Amygdala (tissue), 56 donors: ENCODE data around the gene PROSER3.

Source experiments
- DNase-seq, 56 donors: peaks; one replicate each; lab custom pipeline; 2025; lab: John Stamatoyannopoulos, UW

Gene PROSER3

GRCh38 chr19:35773020-35773806 is 15.2 kb downstream of the PROSER3 start:
- DNase-seq, result no peak

GRCh38 chr19:35774274-35775045 is 16.5 kb downstream of the PROSER3 start:
- DNase-seq, result no peak

- DNase-seq, result no peak
These were observed 17.0 kb downstream of the PROSER3 start for GRCh38 chr19:35775046-35775297.

GRCh38 chr19:35775298-35776101 is 17.5 kb downstream of the PROSER3 start, which contains the start of gene ARHGAP33:
Gene ARHGAP33 (plus strand): TSS chr19:35775564. CDS start chr19:35775659, 95 bp downstream.
- DNase-seq, result peak; percentile 56 to 99 (median 95)

GRCh38 chr19:35776102-35776788 is 18.3 kb downstream of the PROSER3 start:
- DNase-seq, result peak in 3 of 56 donors; percentile 18 to 33 (median 28)

GRCh38 chr19:35777086-35777841 is 19.3 kb downstream of the PROSER3 start:
- DNase-seq, result peak in 23 of 56 donors; percentile 9 to 55 (median 34)

GRCh38 chr19:35777961-35778360 is 20.0 kb downstream of the PROSER3 start:
- DNase-seq, result no peak

- no peak for DNase-seq
These were observed 21.1 kb downstream of the PROSER3 start for GRCh38 chr19:35779033-35779432.

- no peak for DNase-seq
These were observed 22.1 kb downstream of the PROSER3 start for GRCh38 chr19:35780058-35780457.

GRCh38 chr19:35780717-35781116 is 22.7 kb downstream of the PROSER3 start:
- DNase-seq, result no peak

GRCh38 chr19:35781650-35782049 is 23.7 kb downstream of the PROSER3 start:
- no peak for DNase-seq

GRCh38 chr19:35782589-35782988 is 24.6 kb downstream of the PROSER3 start:
- no peak for DNase-seq

GRCh38 chr19:35783469-35784434 is 25.8 kb downstream of the PROSER3 start:
- DNase-seq, result no peak

- no peak for DNase-seq
These were observed 26.7 kb downstream of the PROSER3 start for GRCh38 chr19:35784503-35785338.

GRCh38 chr19:35785339-35785627 is 27.3 kb downstream of the PROSER3 start:
- DNase-seq, result no peak

- no peak for DNase-seq
These were observed 28.6 kb downstream of the PROSER3 start for GRCh38 chr19:35786299-35787160.
